Breast epithelium (tissue), 4 donors: ENCODE results near the gene OR8B2. TPM values are rescaled to one million over a fixed set of nuclear protein-coding genes. Genes with fewer than 3 reads are reported as not detected.
A peak's percentile ranks its signal among the peaks of the same experiment; 100 is the strongest.

ENCODE experiments used
- DNase-seq, 2 donors: peaks; one replicate each; pipeline ENCODE4 v3.0.0-alpha.2; 2019; ENCODE audit warnings: low spot score in 2 of 2
- H3K27ac ChIP-seq, 2 donors: fragments of 200-600 bp; sonication (generic) in 1 of 2; one replicate each; pipeline ENCODE4 v1.5.1; 2016 to 2019; ENCODE audit warnings: mild to moderate bottlenecking in 1 of 2
- H3K27me3 ChIP-seq, 2 donors: fragments of 200-600 bp; sonication (generic) in 1 of 2; one replicate each; pipeline versions ENCODE4 v1.5.1 to v1.6.0; 2017 to 2019; ENCODE audit warnings: control low read depth in 1 of 2, mild to moderate bottlenecking in 1 of 2
- H3K36me3 ChIP-seq: fragments of 200-600 bp; one replicate; pipeline ENCODE4 v1.5.1; 2019
- H3K4me1 ChIP-seq, 2 donors: fragments of 200-600 bp; sonication (generic); one replicate each; pipeline ENCODE4 v1.5.1; 2016 to 2019; ENCODE audit warnings: control low read depth in 1 of 2
- H3K4me3 ChIP-seq, 3 donors: fragments of 200-600 bp; sonication (generic); 1 replicate in 2 of 3; 2 replicates in 1 of 3; pipeline ENCODE4 v1.5.1; 2016 to 2019; ENCODE audit warnings: mild to moderate bottlenecking in 3 of 3, moderate library complexity in 2 of 3
- H3K9me3 ChIP-seq, 2 donors: fragments of 200-600 bp; sonication (generic) in 1 of 2; one replicate each; pipeline ENCODE4 v1.5.1; 2016 to 2019; ENCODE audit warnings: control low read depth in 1 of 2
- POLR2A ChIP-seq: fragments of 450-650 bp; IDR thresholded peaks from one replicate; pipeline ENCODE4 v1.6.1; 2016; ENCODE audit warnings: antibody characterized with exemption, mild to moderate bottlenecking, moderate library complexity
- POLR2AphosphoS5 ChIP-seq, 3 donors: sonication (generic); formaldehyde crosslinking; IDR thresholded peaks; one replicate each; pipeline ENCODE4 v1.6.1; 2017; ENCODE audit warnings: antibody characterized with exemption in 3 of 3
- intact Hi-C: fragments of 100-400 bp; cut with DNase I; formaldehyde crosslinking; loops from one replicate; pipeline ENCODE4 v1.15.1; 2023; ENCODE audit warnings: low total_unique reads
- total RNA-seq, 3 donors: library from RNA; depleted of rRNA; stranded (reverse); fragments of >200 nt; gene quantifications; one replicate each; pipeline ENCODE4 v1.1.0, GENCODE V29; 2016
- TF ChIP-seq, protein P1 (sequence below), 3 donors: fragments of 450-650 bp; IDR thresholded peaks; one replicate each; pipeline ENCODE4 v1.5.1; 2016 to 2017; ENCODE audit warnings: antibody characterized with exemption in 3 of 3, mild to moderate bottlenecking in 3 of 3, moderate library complexity in 3 of 3

OR8B2 gene, protein sequence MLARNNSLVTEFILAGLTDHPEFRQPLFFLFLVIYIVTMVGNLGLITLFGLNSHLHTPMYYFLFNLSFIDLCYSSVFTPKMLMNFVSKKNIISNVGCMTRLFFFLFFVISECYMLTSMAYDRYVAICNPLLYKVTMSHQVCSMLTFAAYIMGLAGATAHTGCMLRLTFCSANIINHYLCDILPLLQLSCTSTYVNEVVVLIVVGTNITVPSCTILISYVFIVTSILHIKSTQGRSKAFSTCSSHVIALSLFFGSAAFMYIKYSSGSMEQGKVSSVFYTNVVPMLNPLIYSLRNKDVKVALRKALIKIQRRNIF
- not detected for total RNA-seq

DNA sequence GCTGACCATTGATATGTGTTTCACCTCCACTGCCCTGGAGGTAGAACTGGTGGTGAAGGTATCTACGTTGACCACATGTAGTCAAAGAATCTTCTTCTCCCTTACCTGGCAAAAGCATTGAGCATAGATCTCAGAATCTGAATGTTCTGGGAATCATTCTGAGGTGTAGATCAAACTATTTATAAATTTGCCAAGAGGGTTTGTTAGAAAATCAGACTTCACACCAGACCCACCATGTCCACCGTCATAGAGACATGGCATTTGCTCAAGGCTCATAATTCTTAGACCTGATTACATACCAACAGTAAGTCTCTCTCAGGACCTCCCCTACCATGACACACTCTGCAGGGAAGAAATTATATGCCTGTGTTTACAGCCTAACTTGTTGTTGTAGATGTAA, at the start of gene OR8B2:
Gene OR8B2 (minus strand): TSS at position 101 of the 400 bp plus-strand sequence. CDS start 1,156 bp downstream, outside the sequence.
- intact Hi-C loops: no loop called here
- H3K9me3 ChIP-seq: no peaks in the 10 kb centered on the region
- H3K4me1 ChIP-seq: no peaks in the 10 kb centered on the region
- H3K4me3 ChIP-seq: no peak within 1 kb of the TSS
- DNase-seq: no peak
- H3K27me3 ChIP-seq: no peaks in the 10 kb centered on the region
- TF ChIP-seq POLR2AphosphoS5 (IDR thresholded peaks at IDR 0.05) (no peak), POLR2A (no peak)
- TF ChIP-seq, protein P1, sequence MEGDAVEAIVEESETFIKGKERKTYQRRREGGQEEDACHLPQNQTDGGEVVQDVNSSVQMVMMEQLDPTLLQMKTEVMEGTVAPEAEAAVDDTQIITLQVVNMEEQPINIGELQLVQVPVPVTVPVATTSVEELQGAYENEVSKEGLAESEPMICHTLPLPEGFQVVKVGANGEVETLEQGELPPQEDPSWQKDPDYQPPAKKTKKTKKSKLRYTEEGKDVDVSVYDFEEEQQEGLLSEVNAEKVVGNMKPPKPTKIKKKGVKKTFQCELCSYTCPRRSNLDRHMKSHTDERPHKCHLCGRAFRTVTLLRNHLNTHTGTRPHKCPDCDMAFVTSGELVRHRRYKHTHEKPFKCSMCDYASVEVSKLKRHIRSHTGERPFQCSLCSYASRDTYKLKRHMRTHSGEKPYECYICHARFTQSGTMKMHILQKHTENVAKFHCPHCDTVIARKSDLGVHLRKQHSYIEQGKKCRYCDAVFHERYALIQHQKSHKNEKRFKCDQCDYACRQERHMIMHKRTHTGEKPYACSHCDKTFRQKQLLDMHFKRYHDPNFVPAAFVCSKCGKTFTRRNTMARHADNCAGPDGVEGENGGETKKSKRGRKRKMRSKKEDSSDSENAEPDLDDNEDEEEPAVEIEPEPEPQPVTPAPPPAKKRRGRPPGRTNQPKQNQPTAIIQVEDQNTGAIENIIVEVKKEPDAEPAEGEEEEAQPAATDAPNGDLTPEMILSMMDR (IDR thresholded peaks at IDR 0.05): no peak
- H3K36me3 ChIP-seq: no peaks in the 10 kb centered on the region
- H3K27ac ChIP-seq: no peak within 1 kb of the TSS

DNA sequence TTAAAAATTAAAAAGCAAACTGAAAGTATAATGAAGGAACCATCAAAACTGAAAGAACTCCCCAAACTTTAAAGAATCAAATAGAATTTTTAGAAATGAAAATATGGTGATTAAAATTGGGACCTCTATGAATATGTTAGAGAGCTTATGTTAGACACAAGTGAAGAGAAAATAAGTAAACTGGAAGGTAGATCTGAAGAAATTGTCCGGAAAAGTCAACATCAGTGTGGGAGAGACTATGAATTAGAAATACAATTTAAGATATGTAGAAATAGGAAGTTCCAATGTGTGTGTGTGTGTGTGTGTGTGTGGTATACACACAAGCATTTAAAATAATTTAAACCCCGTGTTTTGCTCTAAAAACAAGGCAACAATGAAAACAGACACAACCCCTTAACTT, 45.3 kb upstream of the OR8B2 start:
- DNase-seq: no peak
- Histone ChIP-seq H3K36me3 (no peaks in the 10 kb centered on the region), H3K27me3 (no peaks in the 10 kb centered on the region), H3K4me1 (no peaks in the 10 kb centered on the region), H3K9me3 (peaks cover 0 to 7% of the 10 kb centered on the region in 2 donors), H3K27ac (no peak overlapping the region), H3K4me3 (no peak overlapping the region)
- intact Hi-C loops: no loop called here
- TF ChIP-seq POLR2AphosphoS5 (IDR thresholded peaks at IDR 0.05) (no peak), POLR2A (no peak)
- TF ChIP-seq, protein P1 (IDR thresholded peaks at IDR 0.05): no peak

- Histone ChIP-seq H3K36me3 (no peaks in the 10 kb centered on the region), H3K27me3 (peaks cover 0 to 5% of the 10 kb centered on the region in 2 donors), H3K4me3 (no peak within 1 kb of the TSS), H3K9me3 (no peaks in the 10 kb centered on the region), H3K4me1 (no peaks in the 10 kb centered on the region), H3K27ac (no peak within 1 kb of the TSS)
- intact Hi-C loops: no loop called here
- TF ChIP-seq POLR2A: no peak
- TF ChIP-seq, protein P1 (IDR thresholded peaks at IDR 0.05): no peak
- no peak for TF ChIP-seq POLR2AphosphoS5 (IDR thresholded peaks at IDR 0.05)
- DNase-seq: no peak
Measured at GRCh38 chr11:124424384-124424921, 40.2 kb upstream of the OR8B2 start, which contains the start of gene OR8B4. Gene OR8B4 (minus strand): TSS chr11:124424871. CDS start chr11:124424871, 0 bp downstream.

DNA sequence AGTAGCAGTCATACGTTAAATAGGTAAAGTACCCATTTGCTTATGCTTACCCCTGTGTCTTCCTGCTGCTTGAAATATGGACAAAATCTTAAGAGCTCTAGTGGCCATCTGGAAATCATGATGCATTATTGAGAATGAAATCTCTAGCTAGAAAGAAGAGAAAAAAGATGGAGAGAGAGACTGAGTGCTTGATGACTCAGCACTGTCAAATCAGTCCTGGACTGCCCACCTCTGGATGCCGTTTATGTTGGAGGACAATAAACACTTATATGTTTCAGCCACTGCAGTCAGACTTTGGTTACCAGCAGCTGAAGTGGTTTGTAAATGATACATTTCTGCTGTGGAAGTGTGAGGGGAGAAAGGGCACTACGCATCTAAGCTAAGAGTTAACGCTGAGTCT, 36.7 kb upstream of the OR8B2 start:
- no peaks in the 10 kb centered on the region for H3K4me1 ChIP-seq
- TF ChIP-seq POLR2A: no peak
- TF ChIP-seq, protein P1 (IDR thresholded peaks at IDR 0.05): no peak
- no peak for TF ChIP-seq POLR2AphosphoS5 (IDR thresholded peaks at IDR 0.05)
- no peak overlapping the region for H3K27ac ChIP-seq
- H3K4me3 ChIP-seq: no peak overlapping the region
- H3K27me3 ChIP-seq: peaks cover 0 to 5% of the 10 kb centered on the region in 2 donors
- no peaks in the 10 kb centered on the region for H3K9me3 ChIP-seq
- no peaks in the 10 kb centered on the region for H3K36me3 ChIP-seq
- DNase-seq: no peak
- intact Hi-C loops: no loop called here

DNA sequence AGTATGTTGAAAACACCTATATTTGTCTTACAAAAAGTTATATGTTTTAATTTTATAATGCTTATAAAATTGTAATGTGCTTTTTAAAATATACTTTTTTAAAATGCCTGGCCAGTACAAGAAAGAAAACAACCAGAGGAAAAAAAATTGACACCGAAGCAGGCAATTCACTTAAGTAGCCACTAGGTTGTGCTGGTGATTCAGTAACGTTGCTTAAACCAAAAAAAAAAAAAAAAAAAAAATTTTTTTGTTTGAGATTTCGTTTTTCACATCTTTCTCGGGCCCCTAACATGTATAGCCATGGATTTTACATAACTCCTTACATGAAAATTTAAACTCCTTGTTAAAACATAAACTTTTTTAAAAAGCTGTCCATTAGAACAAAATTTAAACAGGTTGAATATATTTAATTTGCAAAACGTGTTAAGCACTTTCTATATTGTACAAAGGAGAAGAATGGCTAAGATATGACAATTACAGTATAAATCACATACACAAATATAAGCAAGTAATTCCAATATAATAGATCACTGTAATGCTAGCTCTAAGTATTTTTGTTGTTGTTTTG, 31.1 kb upstream of the OR8B2 start:
- H3K36me3 ChIP-seq: no peaks in the 10 kb centered on the region
- H3K27ac ChIP-seq: no peak overlapping the region
- H3K9me3 ChIP-seq: no peaks in the 10 kb centered on the region
- DNase-seq: no peak
- no peaks in the 10 kb centered on the region for H3K4me1 ChIP-seq
- H3K27me3 ChIP-seq: peaks cover 0 to 19% of the 10 kb centered on the region in 2 donors
- intact Hi-C loops: no loop called here
- TF ChIP-seq POLR2AphosphoS5 (IDR thresholded peaks at IDR 0.05) (no peak), POLR2A (no peak)
- TF ChIP-seq, protein P1 (IDR thresholded peaks at IDR 0.05): peak in 2 of 3 donors; percentile 40 to 47
- H3K4me3 ChIP-seq: no peak overlapping the region
